GM21390 (cell line): Measurements from ENCODE around the gene LPIN2.
"Not testable (repeated sequence)": the region's sequence is repeated elsewhere in the genome, so short reads cannot be mapped to it uniquely, and the experiment has no call there.

Source experiments
- ATAC-seq: cut with Tn5 transposase; IDR thresholded peaks from one replicate; pipeline ENCODE4 v1.9.1; 2021; ENCODE audit not compliant: unreplicated experiment

The LPIN2 gene

DNA sequence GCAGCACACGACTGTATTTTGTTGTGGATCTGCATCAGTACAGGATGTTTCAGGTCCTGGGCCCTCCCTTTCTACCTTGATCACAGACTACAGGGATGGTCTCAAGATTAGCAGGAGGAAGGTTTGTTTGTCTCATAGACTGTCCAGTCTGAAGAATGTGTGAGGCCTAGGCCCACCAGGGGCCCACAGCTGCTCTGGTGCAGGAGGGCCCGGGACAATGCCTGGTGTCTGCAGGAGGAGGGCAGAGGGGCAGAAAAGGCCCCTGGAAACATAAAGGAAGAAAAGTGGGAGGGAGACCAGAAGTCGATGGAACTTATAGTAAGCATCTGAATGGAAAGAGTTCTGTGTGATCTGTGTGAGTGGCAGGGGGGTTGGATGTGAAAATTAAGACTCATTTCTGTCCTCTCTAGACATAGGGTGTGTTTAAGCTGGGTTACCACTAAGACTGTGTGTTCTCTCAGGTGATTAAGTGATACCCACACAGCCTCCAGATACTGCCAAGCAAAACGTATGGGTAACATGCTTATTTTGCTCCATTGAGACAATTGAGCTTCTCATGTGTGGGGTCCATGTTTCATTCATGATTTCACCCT, 33.4 kb upstream of the LPIN2 start:
- peak; percentile 64 for ATAC-seq

DNA sequence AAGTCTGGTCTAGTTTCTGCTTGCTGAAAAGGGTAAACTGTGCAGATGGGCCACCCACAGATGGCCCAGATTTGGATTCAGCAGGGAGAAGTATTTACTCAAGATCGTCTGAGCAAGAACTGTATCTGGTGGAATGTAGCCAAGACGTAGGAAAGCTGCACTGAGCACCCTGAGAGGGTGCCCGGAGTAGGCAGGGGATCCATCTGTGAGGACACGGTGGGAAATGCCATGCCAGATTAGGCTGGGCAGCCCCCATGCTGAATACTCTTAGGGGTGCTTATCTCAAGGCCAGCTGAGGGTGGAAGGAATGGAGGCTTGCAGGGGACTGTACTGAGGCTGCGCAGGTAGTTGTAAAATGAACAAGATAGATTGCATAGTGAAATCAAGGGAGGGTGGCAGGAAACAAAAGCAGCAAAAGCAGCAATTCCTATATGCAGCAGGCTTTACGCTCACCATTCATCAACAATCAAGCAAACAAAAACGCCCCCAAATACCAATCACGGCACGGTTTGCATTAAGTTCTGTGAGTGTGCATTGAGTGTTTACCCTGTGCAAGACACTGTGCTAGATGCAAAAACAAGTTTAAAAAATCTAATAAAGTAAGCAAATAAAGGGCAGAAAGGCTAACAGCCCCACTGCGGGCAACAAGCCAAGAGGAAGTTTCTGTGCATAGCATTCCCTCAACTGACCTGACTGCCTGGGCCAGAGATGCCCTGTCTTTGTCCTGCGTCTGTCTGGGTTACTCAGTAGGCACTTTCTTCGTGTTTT, 32.2 kb upstream of the LPIN2 start:
- no peak for ATAC-seq

DNA sequence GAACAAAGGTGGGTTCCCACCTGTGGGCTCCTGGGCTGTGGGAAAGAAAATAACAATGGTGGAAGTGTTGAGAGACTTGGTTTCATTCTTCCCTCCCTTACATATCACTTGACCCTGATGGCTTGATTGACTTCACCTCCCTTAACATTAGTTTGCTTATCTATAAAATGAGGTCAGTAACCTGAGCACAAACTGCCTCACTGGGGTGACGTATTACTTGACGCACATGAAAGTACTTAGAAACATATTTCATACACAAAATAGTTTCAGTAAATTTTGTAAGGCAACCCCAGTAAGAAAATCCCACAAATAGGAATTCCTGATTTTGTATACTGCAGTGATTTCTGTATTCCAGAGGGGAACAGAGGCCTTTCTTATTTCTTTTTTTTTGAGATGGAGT, 29.4 kb upstream of the LPIN2 start:
- ATAC-seq, result no peak

DNA sequence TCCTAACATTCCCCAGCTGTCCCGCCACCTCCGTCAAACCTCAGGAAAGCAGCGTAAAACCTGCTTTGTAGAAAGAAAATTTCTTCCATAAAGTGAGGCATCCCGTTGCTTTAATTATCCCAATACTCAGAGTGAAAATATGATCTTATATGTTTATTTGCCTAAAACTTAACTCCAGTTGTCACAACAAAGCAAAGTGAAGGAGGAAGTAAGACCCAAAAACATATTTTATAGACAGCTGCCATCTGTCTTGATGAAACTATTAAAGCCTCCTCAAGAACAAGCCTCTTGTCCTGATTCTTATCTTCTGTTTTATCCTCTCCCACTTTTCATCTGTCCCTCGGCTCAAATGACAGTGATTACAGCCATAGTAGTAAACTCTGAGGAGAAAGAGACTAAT, 28.9 kb upstream of the LPIN2 start:
- no peak for ATAC-seq

DNA sequence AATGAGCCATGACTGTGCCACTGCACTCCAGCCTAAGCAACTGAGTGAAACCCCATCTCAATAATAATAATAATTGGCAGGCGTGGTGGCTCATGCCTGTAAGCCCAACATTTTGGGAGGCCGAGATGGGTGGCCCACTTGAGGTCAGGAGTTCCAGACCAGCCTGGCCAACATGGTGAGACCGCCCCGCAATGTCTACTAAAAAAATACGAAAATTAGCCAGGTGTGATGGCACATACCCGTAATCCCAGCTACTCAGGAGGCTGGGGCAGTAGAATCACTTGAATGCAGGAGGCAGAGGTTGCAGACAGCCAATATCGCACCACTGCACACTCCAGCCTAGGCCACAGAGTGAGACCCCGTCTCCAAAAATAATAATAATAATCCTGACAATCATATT, 27.9 kb upstream of the LPIN2 start:
- ATAC-seq, result no peak

DNA sequence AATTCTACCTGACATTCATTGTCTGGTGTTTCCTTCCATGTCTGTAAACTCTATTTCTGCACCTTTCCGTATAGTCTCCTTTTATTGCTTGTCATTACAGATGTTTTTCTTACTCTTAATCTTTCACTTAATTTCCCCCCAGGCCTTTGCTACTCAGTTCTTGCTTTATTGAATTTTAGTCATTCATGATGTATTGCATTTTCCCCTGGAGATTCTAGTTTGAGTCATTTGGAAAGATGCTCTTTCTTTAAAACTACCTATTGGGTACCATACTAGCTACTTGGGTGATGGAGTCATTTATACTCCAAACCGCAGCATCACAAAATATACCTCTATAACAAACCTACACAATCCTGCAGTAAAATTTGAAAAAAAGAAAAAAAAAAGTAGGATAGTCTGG, 27.2 kb upstream of the LPIN2 start:
- no peak for ATAC-seq

DNA sequence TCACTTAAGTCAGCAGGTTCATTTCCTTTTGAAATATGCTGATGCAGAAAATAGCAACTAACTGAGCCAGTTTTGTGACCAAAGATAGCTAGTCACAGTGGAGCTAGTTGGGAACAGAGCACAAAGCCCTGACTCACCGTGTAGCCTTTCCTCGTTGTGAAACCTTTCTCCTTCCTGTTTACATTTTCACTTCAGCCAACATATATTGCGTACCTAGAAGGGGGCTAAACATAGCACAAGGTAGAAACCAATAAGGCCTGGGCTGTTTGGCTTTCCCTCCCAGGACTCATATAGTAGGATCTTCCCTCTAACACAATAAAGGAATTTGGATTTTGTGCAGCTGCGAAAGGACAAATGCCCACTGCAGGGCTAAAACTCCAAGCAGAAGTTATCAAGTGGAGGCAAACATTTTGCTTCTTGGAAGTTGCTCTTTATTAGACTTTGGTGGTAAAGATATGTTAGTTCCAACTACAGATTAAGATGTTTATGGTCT, 24.5 kb upstream of the LPIN2 start:
- ATAC-seq, result peak; percentile 99

DNA sequence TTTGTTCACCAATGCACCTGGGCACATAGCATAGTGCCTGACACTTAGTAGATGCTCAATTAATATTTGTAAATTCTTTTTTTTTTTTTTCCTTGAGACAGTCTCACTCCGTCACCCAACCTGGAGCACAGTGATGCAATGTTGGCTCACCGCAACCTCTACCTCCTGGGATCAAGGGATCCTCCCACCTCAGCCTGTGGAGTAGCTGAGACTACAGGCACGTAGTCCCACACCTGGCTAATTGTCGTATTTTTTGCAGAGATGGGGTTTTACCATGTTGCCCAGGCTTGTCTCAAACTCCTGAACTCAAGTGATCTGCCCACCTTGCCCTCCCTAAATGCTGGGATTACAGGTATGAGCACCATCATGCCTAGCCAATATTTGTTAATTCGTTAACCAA, 23.2 kb upstream of the LPIN2 start:
- no peak for ATAC-seq

DNA sequence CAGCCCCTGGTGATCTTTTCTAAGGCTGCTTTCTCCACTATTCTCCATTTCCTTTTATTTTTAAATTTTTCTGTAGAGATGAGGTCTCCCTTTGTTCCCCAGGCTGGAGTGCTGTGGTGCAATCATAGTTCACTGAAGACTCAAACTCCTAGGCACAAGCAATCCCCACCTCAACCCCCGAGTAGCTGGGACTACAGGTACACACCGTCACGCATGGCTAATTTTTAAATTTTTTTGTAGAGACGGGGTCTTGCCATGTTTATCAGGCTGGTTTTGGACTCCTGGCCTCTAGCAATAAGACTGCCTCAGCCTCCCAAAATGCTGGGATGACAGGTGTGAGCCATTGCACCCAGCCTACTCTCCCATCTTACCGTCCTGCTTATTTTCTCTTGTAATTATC, 22.7 kb upstream of the LPIN2 start:
- ATAC-seq, result no peak

DNA sequence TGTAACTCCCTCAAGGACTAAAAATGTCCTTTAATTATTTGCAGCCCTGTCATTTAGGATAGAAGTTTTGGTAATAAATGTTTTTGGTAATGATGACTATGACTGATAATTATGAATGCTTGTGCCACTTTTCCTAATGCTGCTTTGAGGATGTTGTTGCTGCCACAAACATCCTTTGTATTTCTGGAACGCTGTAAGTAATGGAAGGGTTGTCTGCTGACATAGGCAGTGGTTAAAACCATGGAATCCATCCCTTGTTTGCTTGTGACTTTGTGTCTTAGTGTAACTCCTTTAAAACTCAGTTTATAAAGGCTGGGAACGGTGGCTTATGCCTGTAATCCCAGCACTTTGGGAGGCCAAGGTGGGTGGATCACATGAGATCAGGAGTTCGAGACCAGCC, 19.8 kb upstream of the LPIN2 start:
- no peak for ATAC-seq

DNA sequence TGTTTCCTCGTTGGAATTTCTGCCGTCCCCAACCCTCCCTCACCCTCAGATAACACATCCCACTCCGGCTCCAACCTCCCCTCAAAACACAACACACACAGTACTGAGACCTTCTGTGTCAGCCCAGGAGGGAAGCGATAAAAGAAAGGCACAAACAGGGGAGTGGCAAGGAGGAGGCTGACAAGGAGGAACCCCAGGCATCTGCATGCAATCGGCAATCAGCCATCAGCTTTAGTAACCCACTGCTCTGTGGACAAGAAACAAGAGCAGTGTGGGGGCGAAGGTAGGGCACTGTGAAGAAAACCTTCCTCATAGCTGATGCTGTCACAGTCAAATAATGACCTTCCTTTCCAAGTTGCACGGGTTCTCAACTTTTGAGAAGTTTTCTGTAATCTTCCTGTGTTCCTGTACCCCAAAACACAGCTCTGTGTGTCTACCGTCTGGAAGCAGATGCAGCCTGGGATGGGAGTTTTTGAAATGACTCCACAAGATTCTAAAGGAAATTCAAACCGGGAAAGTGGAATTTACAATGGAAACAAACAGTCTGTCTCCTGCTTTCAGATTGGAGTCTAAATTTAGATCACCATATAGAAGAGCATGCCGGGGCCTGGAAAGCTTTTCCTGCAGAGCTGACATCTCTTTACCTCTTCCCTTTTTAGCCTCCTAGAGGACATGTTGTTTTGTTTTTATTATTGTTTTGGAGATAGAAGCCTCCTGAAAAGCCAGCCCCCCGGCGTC, 16.4 kb upstream of the LPIN2 start:
- ATAC-seq, result no peak

DNA sequence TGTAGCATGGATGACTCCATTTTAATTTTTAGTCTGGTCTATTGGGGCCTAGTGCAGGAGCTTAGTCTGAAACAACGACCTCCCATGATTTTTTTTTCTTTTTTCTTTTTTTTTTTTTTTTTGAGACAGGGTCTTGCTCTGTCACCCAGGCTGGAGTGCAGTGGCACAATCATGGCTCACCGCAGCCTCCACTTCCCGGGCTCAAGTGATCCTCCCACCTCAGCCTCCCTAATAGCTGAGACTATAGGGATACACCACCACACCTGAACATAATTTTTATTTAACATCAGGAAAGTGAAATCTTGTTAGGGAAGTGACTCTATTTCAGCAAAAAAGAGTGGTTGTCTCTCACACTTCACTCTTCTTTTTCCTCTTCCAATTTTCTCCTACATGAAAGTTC, 15.2 kb upstream of the LPIN2 start:
- not testable (repeated sequence) for ATAC-seq

DNA sequence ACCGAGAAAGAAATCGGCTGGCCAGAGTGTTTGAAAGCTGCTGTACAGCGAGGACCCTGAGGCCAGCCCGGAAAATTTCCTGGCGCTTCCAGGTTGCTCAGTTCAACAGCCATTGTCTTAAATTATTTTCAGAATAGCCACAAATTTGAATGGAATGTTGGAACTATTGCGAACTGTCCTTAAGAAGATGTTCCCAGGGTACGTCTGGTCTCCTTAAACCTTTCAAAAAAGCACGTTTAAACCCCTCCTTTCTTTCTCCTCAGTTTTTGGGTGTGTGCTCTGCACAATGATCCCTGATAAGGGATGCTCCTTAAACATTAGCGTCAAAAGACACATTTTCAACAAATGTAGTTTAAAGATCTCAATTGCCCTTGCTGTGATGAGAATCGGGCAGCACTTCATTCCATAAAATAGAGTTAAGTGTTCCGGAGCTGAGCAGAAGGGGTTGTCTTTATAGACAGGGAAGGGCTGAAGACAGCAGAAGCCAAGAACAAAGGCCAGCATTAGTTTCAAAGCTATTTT, 14.5 kb upstream of the LPIN2 start:
- no peak for ATAC-seq

DNA sequence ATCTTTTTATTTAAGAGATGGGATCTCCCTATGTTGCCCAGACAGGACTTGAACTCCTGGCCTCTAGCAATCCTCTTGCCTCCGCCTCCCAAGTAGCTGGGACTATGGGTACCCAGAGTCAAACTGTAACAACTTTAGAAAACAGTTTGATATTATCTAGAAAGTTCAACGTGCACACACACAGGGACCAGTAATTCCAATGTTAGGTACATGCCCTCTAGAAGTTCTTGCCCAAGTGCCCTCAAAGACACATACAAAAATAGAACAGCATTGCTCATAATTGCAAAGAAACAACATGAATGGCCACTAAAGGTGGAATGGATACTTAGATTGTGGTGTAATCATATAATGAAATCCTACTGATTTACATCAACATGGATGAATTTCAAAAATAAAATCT, 12.6 kb upstream of the LPIN2 start:
- no peak for ATAC-seq

DNA sequence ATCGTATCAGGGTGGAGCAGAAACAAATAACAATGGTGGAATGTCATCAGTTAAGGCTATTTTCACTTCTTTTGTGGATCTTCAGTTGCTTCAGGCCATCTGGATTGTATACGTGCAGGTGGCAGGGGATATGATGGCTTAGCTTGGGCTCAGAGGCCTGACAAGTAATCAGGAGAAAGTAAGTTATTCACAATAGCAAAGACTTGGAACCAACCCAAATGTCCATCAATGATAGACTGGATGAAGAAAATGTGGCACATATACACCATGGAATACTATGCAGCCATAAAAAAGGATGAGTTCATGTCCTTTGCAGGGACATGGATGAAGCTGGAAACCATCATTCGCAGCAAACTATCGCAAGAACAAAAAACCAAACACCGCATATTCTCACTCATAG, 10.7 kb upstream of the LPIN2 start:
- ATAC-seq, result not testable (repeated sequence)

DNA sequence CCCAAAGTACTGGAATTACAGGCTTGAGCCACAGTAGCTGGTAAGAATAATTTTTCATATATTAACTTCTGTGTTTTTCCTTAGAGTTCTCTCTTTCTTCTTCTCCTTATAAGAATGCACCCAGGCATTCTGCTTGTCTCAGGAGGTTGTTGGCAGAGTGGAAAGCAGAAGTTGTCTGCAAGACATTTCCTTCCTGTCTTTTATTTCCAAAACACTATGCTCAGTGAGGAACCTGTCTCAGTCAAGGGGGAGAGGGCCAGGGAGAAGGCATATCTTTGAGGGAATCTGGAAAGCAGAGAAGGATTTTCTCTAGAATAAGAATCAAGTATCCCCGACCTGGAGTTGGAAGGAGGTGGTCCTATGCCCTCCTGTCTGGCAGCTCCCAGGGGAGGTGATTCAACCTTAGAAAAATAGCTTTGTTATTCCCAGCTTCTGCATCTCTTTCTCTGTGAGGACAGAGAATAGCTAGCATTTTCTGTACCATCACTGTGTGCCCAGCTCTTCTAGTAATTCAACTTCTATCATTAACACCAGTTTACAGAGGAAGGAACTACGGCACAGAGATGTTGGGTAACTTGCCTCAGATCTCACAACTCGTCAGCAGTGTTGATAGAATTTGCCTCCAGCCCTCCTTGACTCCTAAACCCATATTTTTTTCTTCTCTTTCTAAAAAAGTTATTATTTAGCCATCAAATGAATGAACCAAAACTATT, 3.8 kb upstream of the LPIN2 start:
- ATAC-seq, result no peak

DNA sequence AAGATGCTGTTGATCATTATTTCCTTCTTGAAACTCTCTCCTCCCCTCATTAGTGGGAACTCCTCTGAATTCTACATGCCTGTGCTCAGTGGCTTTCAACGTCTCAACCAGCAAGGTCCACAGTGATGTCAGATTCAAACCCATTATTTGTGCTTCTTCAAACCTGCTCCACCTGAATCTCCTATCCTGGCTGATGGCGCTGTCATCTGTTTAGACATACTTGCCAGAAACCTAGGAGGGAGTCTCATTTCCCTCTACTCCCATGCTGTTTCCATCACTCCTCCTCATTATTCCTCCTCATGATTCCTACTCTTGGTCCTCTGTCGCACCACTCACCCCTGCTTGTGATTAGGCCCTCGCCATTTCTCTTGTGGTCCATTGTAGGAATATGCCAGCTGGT, 2.9 kb upstream of the LPIN2 start:
- ATAC-seq, result no peak

DNA sequence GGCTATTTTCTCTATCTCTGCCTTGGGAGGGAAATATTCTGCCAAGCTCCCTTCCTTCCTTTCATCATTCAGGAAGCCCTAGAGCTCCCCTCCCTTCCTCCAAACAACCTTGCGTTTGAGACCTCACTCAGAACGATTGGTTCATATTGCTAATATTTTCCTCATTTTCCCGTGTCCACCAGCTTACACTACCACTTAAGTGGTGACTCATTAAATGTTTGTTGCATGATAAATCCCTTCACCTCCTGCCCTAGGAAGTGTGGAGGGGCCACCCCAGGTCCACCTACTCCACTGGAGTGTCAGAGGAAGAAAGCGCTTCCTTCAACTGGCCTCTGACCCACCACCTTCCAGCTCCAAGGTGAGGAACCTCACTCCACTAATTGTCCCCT, 2.3 kb upstream of the LPIN2 start:
- no peak for ATAC-seq

DNA sequence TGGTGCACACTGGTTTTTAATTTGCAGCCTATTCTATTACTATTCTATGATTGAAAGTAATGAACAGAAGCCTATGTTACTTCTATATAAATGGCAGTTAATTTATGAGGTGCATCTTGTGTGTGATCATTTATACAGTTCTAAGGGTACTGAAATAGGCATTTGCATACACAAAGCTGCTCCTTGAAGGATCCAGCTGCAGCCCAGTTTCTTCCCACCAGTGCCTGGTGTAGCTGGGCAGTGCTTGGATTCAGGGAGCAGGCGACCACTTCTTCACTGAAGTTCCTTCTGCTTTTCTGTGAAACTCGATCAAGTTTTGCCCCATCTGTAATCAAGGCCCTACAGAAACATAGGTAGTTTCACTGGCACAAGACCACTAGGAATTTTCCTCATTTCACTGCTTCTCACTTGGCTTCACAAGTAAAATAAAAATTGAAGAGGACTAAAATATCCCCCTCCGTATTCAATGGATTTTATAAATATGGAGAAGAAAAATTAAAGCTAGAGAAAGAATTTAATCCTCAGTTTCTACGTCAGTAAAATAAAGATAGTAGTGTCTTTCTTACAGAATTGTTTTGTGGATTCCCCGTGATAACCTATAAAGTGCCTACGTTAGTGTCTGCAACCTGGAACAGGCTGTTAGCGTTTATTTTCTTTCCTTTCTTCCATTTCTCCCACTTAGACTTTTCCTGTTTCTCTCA, 1.7 kb upstream of the LPIN2 start:
- ATAC-seq, result no peak

DNA sequence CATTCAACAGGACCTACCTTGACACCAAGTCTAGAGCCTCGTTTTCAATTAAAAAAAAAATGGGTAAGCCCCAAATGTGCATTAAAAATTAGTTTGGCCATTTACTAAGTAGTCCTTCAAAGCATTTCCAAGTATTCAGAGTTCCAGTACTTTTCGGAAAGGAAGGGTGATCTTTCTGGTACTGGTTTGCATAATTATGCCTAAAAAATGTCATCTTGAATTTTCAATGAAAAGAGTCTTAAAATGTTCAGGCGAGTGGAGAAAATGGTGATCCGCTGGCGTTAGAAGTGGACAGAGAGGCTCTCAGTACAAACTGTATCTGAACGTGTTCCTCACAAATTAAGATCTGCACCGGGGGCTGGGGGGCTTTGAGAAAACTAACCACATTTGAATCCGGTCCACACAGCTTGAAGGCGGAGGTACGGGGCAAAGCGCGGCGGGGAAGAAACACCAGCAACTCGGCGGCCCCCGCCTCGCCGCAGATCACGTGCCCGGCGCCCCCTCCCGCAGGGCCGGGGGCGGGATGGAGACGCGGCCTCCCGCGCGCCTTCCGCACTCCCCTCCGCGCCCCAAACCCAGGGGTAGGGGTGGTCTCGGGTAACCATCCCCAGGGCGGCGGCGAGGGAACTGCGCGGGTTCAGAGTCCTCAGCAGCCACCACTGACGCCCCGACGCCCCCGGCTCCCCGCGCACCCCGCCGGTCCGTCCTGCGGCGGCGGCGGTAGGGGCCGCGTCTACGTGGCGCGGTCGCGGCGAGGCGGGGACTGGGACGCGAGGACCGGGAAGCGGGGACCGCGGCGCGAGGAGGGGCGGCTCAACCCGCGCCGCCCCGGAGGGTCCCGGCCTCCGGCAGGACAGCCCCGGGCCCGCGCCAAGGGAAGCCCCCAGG, 564 bp downstream of the LPIN2 start:
- peak; percentile 30 for ATAC-seq
